BJ (cell line): ENCODE data around the gene KCNE4. TPM values are rescaled to one million over a fixed set of nuclear protein-coding genes. Genes with fewer than 3 reads are reported as not detected.

ENCODE experiments used
- CTCF ChIA-PET: fragments of 350-600 bp; formaldehyde crosslinking; extraction: SDS; loops from one replicate; lab custom pipeline; 2021; ENCODE audit warnings: antibody characterized with exemption, inconsistent platforms; lab: Yijun Ruan, JAX
- POLR2A ChIA-PET: fragments of 300-600 bp; sonication (Branson Sonifier 250); formaldehyde crosslinking; extraction: SDS; loops from one replicate; lab custom pipeline; 2021; ENCODE audit warnings: antibody characterized with exemption; lab: Charles Lee
- DNase-seq: peaks from one replicate; pipeline ENCODE4 v3.0.0-alpha.2; 2011; ENCODE audit warnings: low read depth
- H3K27me3 ChIP-seq: 2 replicates; pipeline ENCODE4 v1.6.0; 2011; ENCODE audit warnings: low read length; ENCODE audit not compliant: control insufficient read depth, insufficient read depth
- H3K36me3 ChIP-seq: 2 replicates; pipeline ENCODE4 v1.5.1; 2011; ENCODE audit warnings: low read length; ENCODE audit not compliant: control insufficient read depth, insufficient read depth
- H3K4me3 ChIP-seq: 2 replicates; pipeline ENCODE4 v1.5.1; 2011; ENCODE audit warnings: low read depth, mild to moderate bottlenecking, control low read depth, low read length
- polyA plus RNA-seq: library from polyadenylated mRNA; depleted of rRNA; stranded (reverse); fragments of >200 nt; gene quantifications from 2 replicates; pipeline ENCODE4 v1.2.3, GENCODE V29; 2011
- TF ChIP-seq, protein P1 (sequence below): IDR thresholded peaks from 2 replicates; pipeline ENCODE4 v1.5.1; 2011; ENCODE audit warnings: low read depth, mild to moderate bottlenecking, control low read depth, inconsistent platforms, low read length, moderate library complexity; ENCODE audit not compliant: insufficient read depth

KCNE4 gene
- polyA plus RNA-seq, 1 experiment, result 18.5 TPM

DNA sequence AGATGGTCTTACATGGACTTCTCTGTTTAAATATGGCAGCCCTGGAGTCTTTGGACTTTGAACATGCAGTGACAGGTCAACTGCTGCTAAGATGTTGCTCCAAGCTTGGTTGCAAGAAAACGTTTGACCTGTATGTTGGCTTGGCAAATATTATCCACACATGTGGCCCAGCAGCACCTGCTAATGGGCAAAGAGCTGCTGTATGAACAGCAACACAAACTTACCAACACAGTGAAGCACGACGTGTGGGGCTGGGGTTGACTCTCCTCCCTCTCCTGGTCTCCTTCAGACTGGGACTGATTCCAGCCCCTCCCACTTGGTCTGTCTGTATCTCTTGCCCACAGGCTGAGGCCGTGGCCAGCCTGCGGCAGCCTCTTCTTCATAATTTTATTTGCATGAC lies 3.8 kb downstream of the KCNE4 start:
- ChIA-PET CTCF (no interaction called here), POLR2A (no interaction called here)
- TF ChIP-seq, protein P1, sequence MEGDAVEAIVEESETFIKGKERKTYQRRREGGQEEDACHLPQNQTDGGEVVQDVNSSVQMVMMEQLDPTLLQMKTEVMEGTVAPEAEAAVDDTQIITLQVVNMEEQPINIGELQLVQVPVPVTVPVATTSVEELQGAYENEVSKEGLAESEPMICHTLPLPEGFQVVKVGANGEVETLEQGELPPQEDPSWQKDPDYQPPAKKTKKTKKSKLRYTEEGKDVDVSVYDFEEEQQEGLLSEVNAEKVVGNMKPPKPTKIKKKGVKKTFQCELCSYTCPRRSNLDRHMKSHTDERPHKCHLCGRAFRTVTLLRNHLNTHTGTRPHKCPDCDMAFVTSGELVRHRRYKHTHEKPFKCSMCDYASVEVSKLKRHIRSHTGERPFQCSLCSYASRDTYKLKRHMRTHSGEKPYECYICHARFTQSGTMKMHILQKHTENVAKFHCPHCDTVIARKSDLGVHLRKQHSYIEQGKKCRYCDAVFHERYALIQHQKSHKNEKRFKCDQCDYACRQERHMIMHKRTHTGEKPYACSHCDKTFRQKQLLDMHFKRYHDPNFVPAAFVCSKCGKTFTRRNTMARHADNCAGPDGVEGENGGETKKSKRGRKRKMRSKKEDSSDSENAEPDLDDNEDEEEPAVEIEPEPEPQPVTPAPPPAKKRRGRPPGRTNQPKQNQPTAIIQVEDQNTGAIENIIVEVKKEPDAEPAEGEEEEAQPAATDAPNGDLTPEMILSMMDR, result no peak
- no peak for DNase-seq
- Histone ChIP-seq H3K36me3 (peaks cover 1% of the 10 kb centered on the region; the same call in 1 of the 2 replicates), H3K27me3 (no peaks in the 10 kb centered on the region), H3K4me3 (no peak overlapping the region)

DNA sequence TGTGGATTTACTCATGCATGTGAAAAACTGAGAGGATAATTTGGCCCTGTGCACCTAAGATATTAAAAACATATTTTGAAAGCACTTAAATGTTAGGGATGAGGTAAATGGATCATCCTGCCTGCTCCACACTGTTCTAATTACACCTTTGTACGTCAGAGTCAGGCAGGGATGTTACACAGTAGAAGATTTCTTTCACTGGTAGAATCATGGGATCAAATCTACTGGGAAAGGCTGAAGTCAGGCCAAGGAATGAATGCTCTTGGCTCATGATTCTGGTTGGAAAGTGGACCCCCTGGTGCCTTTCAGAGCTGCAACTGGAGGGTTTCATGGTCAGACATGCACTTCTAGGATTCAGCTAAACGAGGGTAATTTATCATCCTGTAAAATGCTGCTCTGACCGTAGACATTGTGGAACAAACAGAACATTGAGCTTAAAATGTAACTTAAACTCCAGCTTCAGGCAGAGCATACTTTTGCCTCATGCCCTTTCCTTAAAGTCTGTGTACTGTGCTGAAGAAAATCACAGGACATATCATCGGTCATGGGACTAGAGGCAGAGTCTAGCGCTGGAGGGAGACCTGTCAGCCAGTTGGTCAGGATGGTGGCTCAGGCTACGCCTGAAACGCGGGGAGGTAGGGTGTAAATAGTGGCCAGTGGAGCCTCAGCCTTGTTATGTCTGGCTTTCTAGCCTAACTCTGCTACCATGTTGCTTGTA lies 4.9 kb downstream of the KCNE4 start:
- peaks cover 1% of the 10 kb centered on the region; the same call in 1 of the 2 replicates for H3K36me3 ChIP-seq
- no peaks in the 10 kb centered on the region for H3K27me3 ChIP-seq
- POLR2A ChIA-PET, result interaction anchor here (0.6 kb wide), 1 partner anchor 267 kb away, joined by 3 read pairs; no protein-coding TSS in a partner anchor
- DNase-seq, result no peak
- no peak overlapping the region for H3K4me3 ChIP-seq
- TF ChIP-seq, protein P1, result no peak
- CTCF ChIA-PET, result interaction anchor here (1.1 to 1.5 kb wide), 5 partner anchors 10 to 71 kb away, joined by 3 to 7 read pairs (median 4); no protein-coding TSS in a partner anchor

- no peak for DNase-seq
- H3K27me3 ChIP-seq, result no peaks in the 10 kb centered on the region
- POLR2A ChIA-PET, result interaction anchor here (0.6 kb wide), 1 partner anchor 266 kb away, joined by 3 read pairs; no protein-coding TSS in a partner anchor
- TF ChIP-seq, protein P1, result no peak
- CTCF ChIA-PET, result interaction anchor here (1.1 to 1.5 kb wide), 5 partner anchors 9 to 70 kb away, joined by 3 to 7 read pairs (median 4); no protein-coding TSS in a partner anchor
- no peak overlapping the region for H3K4me3 ChIP-seq
- H3K36me3 ChIP-seq, result peaks cover 1% of the 10 kb centered on the region; the same call in 1 of the 2 replicates
Observed at GRCh38 chr2:223057569-223057968, 5.6 kb downstream of the KCNE4 start.

- H3K4me3 ChIP-seq, result no peak overlapping the region
- TF ChIP-seq, protein P1, result no peak
- ChIA-PET CTCF (interaction anchor here (0.6 kb wide), 1 partner anchor 335 kb away, joined by 3 read pairs; no protein-coding TSS in a partner anchor), POLR2A (no interaction called here)
- H3K36me3 ChIP-seq, result peaks cover 1% of the 10 kb centered on the region; the same call in 1 of the 2 replicates
- no peak for DNase-seq
- no peaks in the 10 kb centered on the region for H3K27me3 ChIP-seq
Observed at GRCh38 chr2:223058952-223059716, 7.1 kb downstream of the KCNE4 start.
